Measurements from ENCODE around the gene PIK3CG. TPM values are rescaled to one million over a fixed set of nuclear protein-coding genes. Genes with fewer than 3 reads are reported as not detected.

The PIK3CG gene
- polyA plus RNA-seq (2011; rRNA removed) (not detected in 2 replicates), polyA minus RNA-seq (2011; rRNA and poly(A)+ RNA removed) (not detected in 2 replicates)

DNA sequence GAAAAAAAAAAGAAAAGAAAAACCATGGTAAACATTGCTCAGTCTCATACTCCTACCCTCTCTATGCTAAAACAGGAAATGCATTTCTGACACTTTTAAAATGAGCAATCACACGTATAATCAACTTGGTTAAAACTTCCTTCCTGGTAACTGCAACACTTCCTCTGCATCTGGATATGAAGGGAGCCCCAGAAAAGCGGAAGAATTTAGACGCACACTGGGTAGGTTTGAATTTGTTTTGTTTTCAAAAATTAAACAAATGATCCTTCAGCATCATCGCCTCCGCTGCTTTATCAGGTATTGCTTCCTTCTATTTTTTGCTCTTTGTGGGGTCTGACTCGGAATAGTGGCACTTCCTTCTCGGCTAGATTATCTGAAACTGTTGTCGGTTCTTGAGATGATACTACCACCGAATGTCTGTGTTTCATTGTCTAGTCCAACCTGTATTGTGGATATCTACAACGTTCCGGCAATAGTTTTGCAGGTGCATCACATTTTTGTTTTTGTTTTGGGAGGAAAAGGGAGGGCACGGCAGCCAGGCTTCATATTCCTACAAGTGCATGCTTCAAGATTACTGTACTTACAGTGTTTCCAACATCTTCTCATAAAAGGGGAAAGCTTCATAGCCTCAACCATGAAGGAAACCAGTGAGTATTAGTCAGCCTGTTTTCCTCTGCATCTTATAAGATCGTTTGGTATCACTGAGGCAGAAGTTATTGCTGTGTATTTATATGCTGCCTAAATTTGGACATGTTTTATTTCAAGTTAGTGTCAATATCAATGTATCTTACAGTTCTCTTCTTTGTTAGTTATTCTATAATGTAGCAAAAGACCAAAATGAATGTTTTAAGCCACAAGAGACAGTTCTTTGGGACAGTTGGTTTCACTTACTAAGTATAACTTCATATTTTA lies at the start of gene PIK3CG:
Gene PIK3CG (plus strand): TSS at position 153 of the 912 bp plus-strand sequence. CDS start 2,280 bp downstream, outside the sequence.
- ChIA-PET POLR2A (no interaction called here), CTCF (no interaction called here)
- H3K36me3 ChIP-seq (ENCODE audit: control insufficient read depth, insufficient read depth, low read length): no peaks in the 10 kb centered on the region

DNA sequence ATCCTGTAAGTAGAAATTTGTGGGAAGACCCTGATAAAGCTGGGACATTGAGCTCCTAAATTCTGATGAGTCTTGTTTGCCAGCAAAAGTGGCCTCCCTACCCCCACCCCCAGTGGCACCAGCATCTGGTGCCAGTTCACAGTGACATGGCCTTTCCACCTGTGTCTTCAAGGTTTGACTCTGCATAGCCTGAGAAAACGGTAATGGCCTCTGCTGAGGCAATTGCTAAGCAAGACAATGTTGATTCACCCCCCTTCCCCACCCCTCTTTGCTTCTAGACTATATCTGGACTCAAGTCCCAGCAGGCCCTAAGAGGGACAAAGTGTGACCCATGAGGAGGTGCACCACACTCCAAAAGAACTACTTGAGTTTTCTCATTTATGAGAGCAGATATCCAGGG lies 48.0 kb upstream of the PIK3CG start:
- ChIA-PET POLR2A (no interaction called here), CTCF (interaction anchor here (1.5 kb wide), 1 partner anchor 9 kb away, joined by 3 read pairs; no protein-coding TSS in a partner anchor)
- no peak overlapping the region for H3K4me3 ChIP-seq (ENCODE audit: low read depth, low read length)
- H3K27me3 ChIP-seq (ENCODE audit: control insufficient read depth, insufficient read depth, low read length): no peaks in the 10 kb centered on the region
- no peak for DNase-seq (ENCODE audit: low read depth)
- no peaks in the 10 kb centered on the region for H3K36me3 ChIP-seq (ENCODE audit: control insufficient read depth, insufficient read depth, low read length)
- TF ChIP-seq, protein P1, sequence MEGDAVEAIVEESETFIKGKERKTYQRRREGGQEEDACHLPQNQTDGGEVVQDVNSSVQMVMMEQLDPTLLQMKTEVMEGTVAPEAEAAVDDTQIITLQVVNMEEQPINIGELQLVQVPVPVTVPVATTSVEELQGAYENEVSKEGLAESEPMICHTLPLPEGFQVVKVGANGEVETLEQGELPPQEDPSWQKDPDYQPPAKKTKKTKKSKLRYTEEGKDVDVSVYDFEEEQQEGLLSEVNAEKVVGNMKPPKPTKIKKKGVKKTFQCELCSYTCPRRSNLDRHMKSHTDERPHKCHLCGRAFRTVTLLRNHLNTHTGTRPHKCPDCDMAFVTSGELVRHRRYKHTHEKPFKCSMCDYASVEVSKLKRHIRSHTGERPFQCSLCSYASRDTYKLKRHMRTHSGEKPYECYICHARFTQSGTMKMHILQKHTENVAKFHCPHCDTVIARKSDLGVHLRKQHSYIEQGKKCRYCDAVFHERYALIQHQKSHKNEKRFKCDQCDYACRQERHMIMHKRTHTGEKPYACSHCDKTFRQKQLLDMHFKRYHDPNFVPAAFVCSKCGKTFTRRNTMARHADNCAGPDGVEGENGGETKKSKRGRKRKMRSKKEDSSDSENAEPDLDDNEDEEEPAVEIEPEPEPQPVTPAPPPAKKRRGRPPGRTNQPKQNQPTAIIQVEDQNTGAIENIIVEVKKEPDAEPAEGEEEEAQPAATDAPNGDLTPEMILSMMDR (IDR thresholded peaks at IDR 0.05; ENCODE audit: insufficient read depth, low read depth, low read length): no peak

More for the DNA sequence above, at the start of gene PIK3CG:
- no peak for DNase-seq (ENCODE audit: low read depth)
- no peak within 1 kb of the TSS for H3K4me3 ChIP-seq (ENCODE audit: low read depth, low read length)
- no peaks in the 10 kb centered on the region for H3K27me3 ChIP-seq (ENCODE audit: control insufficient read depth, insufficient read depth, low read length)
- TF ChIP-seq, protein P1 (IDR thresholded peaks at IDR 0.05; ENCODE audit: insufficient read depth, low read depth, low read length): no peak

DNA sequence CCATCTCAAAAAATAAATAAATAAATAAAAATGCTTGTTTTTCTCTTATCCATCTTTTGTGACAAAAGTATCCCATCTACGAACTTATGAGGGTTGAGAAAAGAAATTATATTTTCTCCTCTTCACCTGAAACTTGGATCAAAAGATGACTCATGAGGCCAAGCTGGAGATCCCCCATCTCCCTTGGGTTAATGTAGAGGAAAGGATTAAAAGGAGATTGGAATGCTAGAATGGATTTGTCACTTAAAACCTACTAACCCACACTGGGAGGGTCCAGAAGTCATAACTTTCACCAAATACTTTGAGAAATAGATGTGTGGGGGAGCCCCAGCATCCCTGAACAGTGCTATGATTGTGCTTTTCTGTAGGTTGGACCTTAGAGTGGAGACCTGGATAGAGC lies 46.3 kb upstream of the PIK3CG start:
- Histone ChIP-seq H3K4me3 (ENCODE audit: low read depth, low read length) (no peak overlapping the region), H3K27me3 (ENCODE audit: control insufficient read depth, insufficient read depth, low read length) (no peaks in the 10 kb centered on the region), H3K36me3 (ENCODE audit: control insufficient read depth, insufficient read depth, low read length) (no peaks in the 10 kb centered on the region)
- ChIA-PET CTCF (no interaction called here), POLR2A (no interaction called here)
- DNase-seq (ENCODE audit: low read depth): no peak
- TF ChIP-seq, protein P1 (IDR thresholded peaks at IDR 0.05; ENCODE audit: insufficient read depth, low read depth, low read length): no peak

DNA sequence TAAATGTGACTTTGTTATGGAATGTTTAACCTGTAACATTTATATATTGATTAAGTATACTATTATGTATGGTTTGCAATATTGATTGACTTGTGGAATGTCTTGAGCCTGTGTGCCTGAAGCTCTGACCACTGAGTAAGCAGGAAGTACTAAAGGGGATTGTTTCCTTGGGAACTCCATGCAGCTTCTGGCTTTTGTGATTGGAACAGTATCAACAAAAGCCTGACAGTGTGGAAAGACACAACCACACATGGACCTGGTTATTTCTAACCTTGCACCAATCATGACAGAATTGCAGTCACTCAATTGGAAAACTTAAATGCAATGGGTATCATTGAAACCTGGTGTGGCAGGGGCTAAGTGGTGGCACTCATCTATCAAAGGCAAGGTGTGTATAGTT lies 45.5 kb upstream of the PIK3CG start:
- POLR2A ChIA-PET: no interaction called here
- no peak overlapping the region for H3K4me3 ChIP-seq (ENCODE audit: low read depth, low read length)
- CTCF ChIA-PET: interaction anchor here (0.7 to 1.3 kb wide), 2 partner anchors 27 to 44 kb away, joined by 3 to 5 read pairs; no protein-coding TSS in a partner anchor
- H3K36me3 ChIP-seq (ENCODE audit: control insufficient read depth, insufficient read depth, low read length): no peaks in the 10 kb centered on the region
- DNase-seq (ENCODE audit: low read depth): no peak
- TF ChIP-seq, protein P1 (IDR thresholded peaks at IDR 0.05; ENCODE audit: insufficient read depth, low read depth, low read length): no peak
- no peaks in the 10 kb centered on the region for H3K27me3 ChIP-seq (ENCODE audit: control insufficient read depth, insufficient read depth, low read length)

All from BJ (cell line).